Endothelial cell of umbilical vein (primary cell): ENCODE measurements around the gene TTC1. TPM values are rescaled to one million over a fixed set of nuclear protein-coding genes. Genes with fewer than 3 reads are reported as not detected.

ENCODE experiments used
- BruUV-seq: library from RNA; stranded (reverse); fragments of 400-500 nt; replicated peaks from 2 replicates; lab custom pipeline; 2021; lab: Mats Ljungman, UMichigan
- CTCF ChIA-PET: fragments of 300-600, 350-600 bp; sonication (Branson Sonifier 250); formaldehyde crosslinking; loops from one replicate; lab custom pipeline; 2021; ENCODE audit warnings: antibody characterized with exemption, inconsistent platforms; lab: Charles Lee
- POLR2A ChIA-PET: fragments of 300-600, 350-600 bp; sonication (Branson Sonifier 250); formaldehyde crosslinking; loops from one replicate; lab custom pipeline; 2021; ENCODE audit warnings: antibody characterized with exemption, inconsistent platforms; lab: Charles Lee
- DNase-seq: peaks from one replicate; pipeline ENCODE4 v3.0.0-alpha.2; 2011; ENCODE audit warnings: low read depth, low spot score
- FAIRE-seq: peaks from 2 replicates; lab custom pipeline; 2011; peaks lifted over from hg19 to GRCh38; lab: Jason Lieb, UNC
- H2AFZ ChIP-seq: 2 replicates; pipeline ENCODE4 v1.6.0; 2012; ENCODE audit warnings: low read depth, low read length, control low read depth, inconsistent platforms
- H3K27ac ChIP-seq: 2 replicates; pipeline ENCODE4 v1.5.1; 2011; ENCODE audit warnings: low read depth, mild to moderate bottlenecking, control low read depth, low read length, moderate library complexity; ENCODE audit not compliant: insufficient read depth
- H3K27me3 ChIP-seq, 2 experiments: 2 replicates each; pipeline versions ENCODE4 v1.6.0 to v1.6.1; 2011; ENCODE audit warnings: low read length in 2 of 2, mixed read lengths in 1 of 2; ENCODE audit not compliant: control insufficient read depth in 2 of 2, insufficient read depth in 2 of 2
- H3K36me3 ChIP-seq, 2 experiments: 2 replicates in 1 of 2; 3 replicates in 1 of 2; pipeline ENCODE4 v1.5.1; 2011; ENCODE audit warnings: low read length in 2 of 2, mild to moderate bottlenecking in 1 of 2, moderate library complexity in 1 of 2; ENCODE audit not compliant: control insufficient read depth in 2 of 2, insufficient read depth in 2 of 2; ENCODE audit errors: extremely low read depth in 1 of 2
- H3K4me1 ChIP-seq: 3 replicates; pipeline ENCODE4 v1.5.1; 2011; ENCODE audit warnings: mild to moderate bottlenecking, low read length; ENCODE audit not compliant: control insufficient read depth, insufficient read depth; ENCODE audit errors: extremely low read depth
- H3K4me2 ChIP-seq: 2 replicates; pipeline ENCODE4 v1.6.1; 2011; ENCODE audit warnings: low read length, control low read depth, mixed read lengths; ENCODE audit not compliant: insufficient read depth
- H3K4me3 ChIP-seq, 3 experiments: fragments of 200-600 bp in 1 of 3; sonication (generic), shearing (Covaris generic) in 1 of 3; replicated peaks in 1 of 3; 2 replicates each; pipeline ENCODE4 v1.5.1; 2011 to 2016; ENCODE audit warnings: control low read depth in 3 of 3, low read length in 3 of 3, mild to moderate bottlenecking in 2 of 3, inconsistent platforms in 1 of 3, low read depth in 1 of 3, moderate library complexity in 1 of 3; ENCODE audit not compliant: insufficient read depth in 1 of 3
- H3K79me2 ChIP-seq: 2 replicates; pipeline ENCODE4 v1.6.0; 2012; ENCODE audit warnings: low read length, inconsistent platforms; ENCODE audit not compliant: control insufficient read depth, insufficient read depth
- H3K9ac ChIP-seq: replicated peaks from 2 replicates; pipeline ENCODE3; 2011; ENCODE audit warnings: low read length, control low read depth; ENCODE audit not compliant: insufficient read depth; ENCODE audit errors: extremely low read depth
- H3K9me1 ChIP-seq: replicated peaks from 3 replicates; pipeline ENCODE4 v1.6.0; 2011; ENCODE audit warnings: mild to moderate bottlenecking, low read length; ENCODE audit not compliant: control insufficient read depth, insufficient read depth; ENCODE audit errors: extremely low read depth
- H3K9me3 ChIP-seq: replicated peaks from 2 replicates; pipeline ENCODE4 v1.5.1; 2012; ENCODE audit warnings: low read length, inconsistent platforms; ENCODE audit not compliant: control insufficient read depth, insufficient read depth
- H4K20me1 ChIP-seq: replicated peaks from 2 replicates; pipeline ENCODE3; 2011; ENCODE audit warnings: mild to moderate bottlenecking, low read length; ENCODE audit not compliant: control insufficient read depth, insufficient read depth; ENCODE audit errors: extremely low read depth
- EZH2 ChIP-seq: IDR thresholded peaks from 2 replicates; pipeline ENCODE4 v1.6.1; 2012; ENCODE audit warnings: borderline replicate concordance, low read depth, mild to moderate bottlenecking, moderate library complexity, low read length, inconsistent platforms; ENCODE audit not compliant: severe bottlenecking
- FOS ChIP-seq: IDR thresholded peaks from 2 replicates; pipeline ENCODE4 v1.6.1; 2011; ENCODE audit warnings: mild to moderate bottlenecking, low read length, moderate library complexity, borderline replicate concordance; ENCODE audit not compliant: insufficient read depth
- JUN ChIP-seq: IDR thresholded peaks from 2 replicates; pipeline ENCODE4 v1.6.1; 2011; ENCODE audit warnings: borderline replicate concordance, low read depth; ENCODE audit not compliant: insufficient read length, insufficient read depth
- MYC ChIP-seq: IDR thresholded peaks from one replicate; pipeline ENCODE4 v1.6.1; 2011; ENCODE audit warnings: mild to moderate bottlenecking, low read depth, low read length
- POLR2AphosphoS5 ChIP-seq: IDR thresholded peaks from 2 replicates; pipeline ENCODE4 v1.6.1; 2012; ENCODE audit warnings: low read depth, mild to moderate bottlenecking, control low read depth, low read length, moderate library complexity; ENCODE audit not compliant: insufficient read depth
- dilution Hi-C: fragments of 300-500 bp; cut with MboI; formaldehyde crosslinking; loops from one replicate; pipeline ENCODE4 v1.15.0; 2019; ENCODE audit warnings: low sequenced_read_pairs; ENCODE audit not compliant: extremely low pct_ligation_motif_present
- intact Hi-C: fragments of 100-400 bp; cut with micrococcal nuclease; formaldehyde crosslinking; loops from one replicate; pipeline ENCODE4 v1.10.0; 2022
- polyA plus RNA-seq, 4 experiments: library from polyadenylated mRNA; depleted of rRNA in 3 of 4; stranded (reverse) in 3 of 4; unstranded in 1 of 4; fragments of >200 nt; gene quantifications; 2 replicates each; pipeline versions ENCODE4 v1.2.1 to v1.2.3, GENCODE V29; 2011 to 2012; ENCODE audit warnings: missing spikeins in 1 of 4
- total RNA-seq: library from RNA; stranded (reverse); gene quantifications from 2 replicates; pipeline ENCODE4 v1.2.3, GENCODE V29; 2021
- TF ChIP-seq, protein P1 (sequence below): IDR thresholded peaks from 2 replicates; pipeline ENCODE4 v1.6.1; 2011; ENCODE audit not compliant: insufficient read depth, insufficient read length
- TF ChIP-seq, protein P2 (sequence below), 2 donors: IDR thresholded peaks; 1 replicate in 1 of 2; 2 replicates in 1 of 2; pipeline ENCODE4 v1.5.1; 2011; ENCODE audit warnings: low read length in 2 of 2, mild to moderate bottlenecking in 2 of 2, moderate library complexity in 2 of 2, control low read depth in 1 of 2, inconsistent platforms in 1 of 2, low read depth in 1 of 2; ENCODE audit not compliant: insufficient read depth in 1 of 2; ENCODE audit errors: extremely low read depth in 1 of 2

Gene TTC1
- total and polyA plus RNA-seq, 2 donors (not counting 3 experiments of a cell fraction or from before 2014, with no cell fraction given) = 23.9 to 62.6 TPM

DNA sequence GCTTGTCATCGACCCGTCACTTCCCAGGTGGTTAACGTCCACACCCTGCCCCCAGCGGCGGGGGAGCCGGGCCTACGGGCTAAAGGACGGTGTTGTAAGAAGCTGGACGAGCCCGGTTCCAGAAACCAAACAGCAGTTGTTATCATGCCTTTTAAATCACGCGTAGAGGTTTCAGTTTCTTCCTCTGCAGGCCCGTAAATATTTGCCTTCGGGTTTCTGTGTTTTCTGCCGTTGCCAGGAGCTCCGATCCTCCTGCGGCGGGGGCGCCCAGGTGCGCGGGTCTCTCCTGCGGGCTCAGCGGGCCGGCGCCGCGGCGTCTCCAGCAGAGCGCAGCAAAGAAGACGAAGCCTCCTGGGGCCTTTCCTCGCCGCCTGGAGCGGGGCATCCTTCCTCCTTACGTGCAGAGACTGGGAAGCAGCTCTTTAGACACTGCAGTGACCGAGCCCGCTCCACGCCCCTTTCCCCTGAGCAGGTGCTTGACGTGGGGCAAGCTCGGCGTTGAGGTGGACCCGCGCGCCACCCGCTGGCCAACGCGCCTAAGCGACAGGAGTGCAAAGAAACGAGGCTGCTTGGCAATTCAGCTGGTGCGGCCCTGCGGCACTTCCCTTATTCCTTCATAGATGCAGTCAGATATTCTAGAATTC, 21.8 kb upstream of the TTC1 start:
- Histone ChIP-seq H3K9me1 (no peaks in the 10 kb centered on the region), H2AFZ (peak overlapping the region; percentile 24), H3K36me3 (no peaks in the 10 kb centered on the region), H3K27me3 (peaks cover 36 to 37% of the 10 kb centered on the region in 2 experiments), H3K27ac (no peak overlapping the region), H3K9me3 (no peaks in the 10 kb centered on the region), H4K20me1 (no peaks in the 10 kb centered on the region), H3K9ac (no peak overlapping the region), H3K4me1 (peaks cover 2% of the 10 kb centered on the region), H3K79me2 (no peaks in the 10 kb centered on the region), H3K4me3 (peak overlapping the region in 2 of 3 experiments; percentile 10 to 15), H3K4me2 (peak overlapping the region; percentile 30)
- intact Hi-C loops (loop anchor here (1.0 to 5.0 kb wide), 6 partner anchors 12 to 830 kb away; no protein-coding TSS in a partner anchor), dilution Hi-C loops (no loop called here)
- ChIA-PET POLR2A (no interaction called here), CTCF (interaction anchor here (0.6 to 3.0 kb wide), 32 partner anchors 9 to 1291 kb away, joined by 3 to 63 read pairs (median 4); partner anchors contain the start of genes ADRA1B and TTC1)
- peak; percentile 68 for FAIRE-seq
- no TSS peak for BruUV-seq
- peak; percentile 58 for DNase-seq
- TF ChIP-seq FOS (no peak), JUN (no peak), MYC (no peak), EZH2 (peak; percentile 59), POLR2AphosphoS5 (no peak)
- TF ChIP-seq, protein P1, sequence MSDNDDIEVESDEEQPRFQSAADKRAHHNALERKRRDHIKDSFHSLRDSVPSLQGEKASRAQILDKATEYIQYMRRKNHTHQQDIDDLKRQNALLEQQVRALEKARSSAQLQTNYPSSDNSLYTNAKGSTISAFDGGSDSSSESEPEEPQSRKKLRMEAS = no peak
- TF ChIP-seq, protein P2, sequence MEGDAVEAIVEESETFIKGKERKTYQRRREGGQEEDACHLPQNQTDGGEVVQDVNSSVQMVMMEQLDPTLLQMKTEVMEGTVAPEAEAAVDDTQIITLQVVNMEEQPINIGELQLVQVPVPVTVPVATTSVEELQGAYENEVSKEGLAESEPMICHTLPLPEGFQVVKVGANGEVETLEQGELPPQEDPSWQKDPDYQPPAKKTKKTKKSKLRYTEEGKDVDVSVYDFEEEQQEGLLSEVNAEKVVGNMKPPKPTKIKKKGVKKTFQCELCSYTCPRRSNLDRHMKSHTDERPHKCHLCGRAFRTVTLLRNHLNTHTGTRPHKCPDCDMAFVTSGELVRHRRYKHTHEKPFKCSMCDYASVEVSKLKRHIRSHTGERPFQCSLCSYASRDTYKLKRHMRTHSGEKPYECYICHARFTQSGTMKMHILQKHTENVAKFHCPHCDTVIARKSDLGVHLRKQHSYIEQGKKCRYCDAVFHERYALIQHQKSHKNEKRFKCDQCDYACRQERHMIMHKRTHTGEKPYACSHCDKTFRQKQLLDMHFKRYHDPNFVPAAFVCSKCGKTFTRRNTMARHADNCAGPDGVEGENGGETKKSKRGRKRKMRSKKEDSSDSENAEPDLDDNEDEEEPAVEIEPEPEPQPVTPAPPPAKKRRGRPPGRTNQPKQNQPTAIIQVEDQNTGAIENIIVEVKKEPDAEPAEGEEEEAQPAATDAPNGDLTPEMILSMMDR (IDR thresholded peaks at IDR 0.05; ENCODE audit: extremely low read depth in 1 of 2, insufficient read depth in 1 of 2, low read depth in 1 of 2, low read length in 2 of 2) = peak; percentile 62 to 87
